Ovary (tissue), 10 donors: Measurements from ENCODE around the gene E2F7. TPM values are rescaled to one million over a fixed set of nuclear protein-coding genes. Genes with fewer than 3 reads are reported as not detected.

ENCODE experiments used
- DNase-seq, 5 donors: peaks; one replicate each; pipeline ENCODE4 v3.0.0-alpha.2; 2019 to 2020
- H3K27ac ChIP-seq, 2 donors: fragments of 200-600 bp; one replicate each; pipeline versions ENCODE4 v1.5.1 to v1.8.0; 2019 to 2022
- H3K27me3 ChIP-seq: fragments of 200-600 bp; one replicate; pipeline ENCODE4 v1.8.0; 2022
- H3K36me3 ChIP-seq: fragments of 200-600 bp; sonication (generic); one replicate; pipeline ENCODE4 v1.5.1; 2019
- H3K4me1 ChIP-seq: one replicate; pipeline ENCODE4 v1.8.1; 2013; ENCODE audit warnings: mild to moderate bottlenecking, moderate library complexity; ENCODE audit not compliant: insufficient read depth
- H3K4me3 ChIP-seq: fragments of 200-600 bp; sonication (generic); one replicate; pipeline ENCODE4 v1.5.1; 2017
- H3K9me3 ChIP-seq, 2 donors: fragments of 200-600 bp in 1 of 2; sonication (generic) in 1 of 2; one replicate each; pipeline versions ENCODE4 v1.5.1 to v1.8.1; 2013 to 2019; ENCODE audit warnings: mild to moderate bottlenecking in 1 of 2, moderate library complexity in 1 of 2
- EP300 ChIP-seq: sonication (generic); formaldehyde crosslinking; IDR thresholded peaks from one replicate; pipeline ENCODE4 v1.6.1; 2017; ENCODE audit warnings: antibody characterized with exemption
- POLR2A ChIP-seq: fragments of 450-650 bp; IDR thresholded peaks from one replicate; pipeline ENCODE4 v1.6.1; 2017; ENCODE audit warnings: antibody characterized with exemption, mild to moderate bottlenecking, moderate library complexity
- WGBS, 3 donors: extraction: QIAGEN DNeasy Blood & Tissue Kit in 1 of 3; methylation state at CpG; one replicate each; pipeline versions ENCODE4 v1.1.5 to v1.1.7; 2013 to 2017; 5-methylcytosine and 5-hydroxymethylcytosine counted together
- intact Hi-C, 4 donors: fragments of 100-400 bp; cut with DNase I; formaldehyde crosslinking; loops; one replicate each; pipeline versions ENCODE4 v1.11.0 to v1.15.1; 2022 to 2023
- long read RNA-seq, 3 donors: library from polyadenylated mRNA in 2 of 3; unstranded in 2 of 3; transcript quantifications; one replicate each; pipeline ENCODE4 v2.0.0 and lab custom pipeline, GENCODE V29; 2021 to 2026
- polyA plus RNA-seq, 2 donors: library from polyadenylated mRNA; stranded (reverse); fragments of 200-250 nt in 1 of 2; fragments of 350-450 nt in 1 of 2; fragmentation: Illumina TruSeq in 1 of 2; extraction: RNeasy Lipid Tissue Mini Kit (QIAGEN cat#74804) in 1 of 2; gene quantifications; one replicate each; pipeline ENCODE4 v1.2.3, GENCODE V29; 2013 to 2014
- total RNA-seq, 7 donors: library from RNA; depleted of rRNA in 2 of 7; stranded (reverse); fragments of >200 nt in 2 of 7; fragmentation: NEBNext Ultra II Directional in 3 of 7; extraction: Animal tissue kit (Norgen Biotek cat#: 25700) in 3 of 7; gene quantifications; one replicate each; pipeline versions ENCODE4 v1.1.0 to v1.2.4, GENCODE V29; 2016 to 2023
- TF ChIP-seq, protein P1 (sequence below), 3 donors: fragments of 450-650 bp in 2 of 3; fragments of 200-600 bp in 1 of 3; IDR thresholded peaks; one replicate each; pipeline versions ENCODE4 v1.5.1 to v1.8.0; 2016 to 2022; ENCODE audit warnings: antibody characterized with exemption in 3 of 3, mild to moderate bottlenecking in 1 of 3
- donor health status: DM: no; HTN: no; CAD: no; lungs with moderate emphysema.
- donor health status: DM: no; HTN: no; CAD: no.
- donor health status: Bipolar disorder and iron deficiency.
- donor health status: DM: yes; HTN: yes; CAD: no.
- donor health status: DM: no; HTN: no; CAD: no.
- donor health status: DM: yes; HTN: yes; CAD: no.

The E2F7 gene, protein sequence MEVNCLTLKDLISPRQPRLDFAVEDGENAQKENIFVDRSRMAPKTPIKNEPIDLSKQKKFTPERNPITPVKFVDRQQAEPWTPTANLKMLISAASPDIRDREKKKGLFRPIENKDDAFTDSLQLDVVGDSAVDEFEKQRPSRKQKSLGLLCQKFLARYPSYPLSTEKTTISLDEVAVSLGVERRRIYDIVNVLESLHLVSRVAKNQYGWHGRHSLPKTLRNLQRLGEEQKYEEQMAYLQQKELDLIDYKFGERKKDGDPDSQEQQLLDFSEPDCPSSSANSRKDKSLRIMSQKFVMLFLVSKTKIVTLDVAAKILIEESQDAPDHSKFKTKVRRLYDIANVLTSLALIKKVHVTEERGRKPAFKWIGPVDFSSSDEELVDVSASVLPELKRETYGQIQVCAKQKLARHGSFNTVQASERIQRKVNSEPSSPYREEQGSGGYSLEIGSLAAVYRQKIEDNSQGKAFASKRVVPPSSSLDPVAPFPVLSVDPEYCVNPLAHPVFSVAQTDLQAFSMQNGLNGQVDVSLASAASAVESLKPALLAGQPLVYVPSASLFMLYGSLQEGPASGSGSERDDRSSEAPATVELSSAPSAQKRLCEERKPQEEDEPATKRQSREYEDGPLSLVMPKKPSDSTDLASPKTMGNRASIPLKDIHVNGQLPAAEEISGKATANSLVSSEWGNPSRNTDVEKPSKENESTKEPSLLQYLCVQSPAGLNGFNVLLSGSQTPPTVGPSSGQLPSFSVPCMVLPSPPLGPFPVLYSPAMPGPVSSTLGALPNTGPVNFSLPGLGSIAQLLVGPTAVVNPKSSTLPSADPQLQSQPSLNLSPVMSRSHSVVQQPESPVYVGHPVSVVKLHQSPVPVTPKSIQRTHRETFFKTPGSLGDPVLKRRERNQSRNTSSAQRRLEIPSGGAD
- total RNA-seq = 1 to 10 TPM in 1 of 7 donors, under 1 TPM in 4, not detected in 2; 0.17 to 1.3 (median 0.45) TPM
- polyA plus RNA-seq = under 1 TPM; 0.12 to 0.45 TPM
- long read RNA-seq, donor 1 = 0 reads
- long read RNA-seq, donor 2, partial matches to known transcripts = 0 of 1 reads
- long read RNA-seq, donor 2, other reads (novel, unspliced or antisense) = 0 of 1 reads
- long read RNA-seq, donor 3 = 0 reads

DNA sequence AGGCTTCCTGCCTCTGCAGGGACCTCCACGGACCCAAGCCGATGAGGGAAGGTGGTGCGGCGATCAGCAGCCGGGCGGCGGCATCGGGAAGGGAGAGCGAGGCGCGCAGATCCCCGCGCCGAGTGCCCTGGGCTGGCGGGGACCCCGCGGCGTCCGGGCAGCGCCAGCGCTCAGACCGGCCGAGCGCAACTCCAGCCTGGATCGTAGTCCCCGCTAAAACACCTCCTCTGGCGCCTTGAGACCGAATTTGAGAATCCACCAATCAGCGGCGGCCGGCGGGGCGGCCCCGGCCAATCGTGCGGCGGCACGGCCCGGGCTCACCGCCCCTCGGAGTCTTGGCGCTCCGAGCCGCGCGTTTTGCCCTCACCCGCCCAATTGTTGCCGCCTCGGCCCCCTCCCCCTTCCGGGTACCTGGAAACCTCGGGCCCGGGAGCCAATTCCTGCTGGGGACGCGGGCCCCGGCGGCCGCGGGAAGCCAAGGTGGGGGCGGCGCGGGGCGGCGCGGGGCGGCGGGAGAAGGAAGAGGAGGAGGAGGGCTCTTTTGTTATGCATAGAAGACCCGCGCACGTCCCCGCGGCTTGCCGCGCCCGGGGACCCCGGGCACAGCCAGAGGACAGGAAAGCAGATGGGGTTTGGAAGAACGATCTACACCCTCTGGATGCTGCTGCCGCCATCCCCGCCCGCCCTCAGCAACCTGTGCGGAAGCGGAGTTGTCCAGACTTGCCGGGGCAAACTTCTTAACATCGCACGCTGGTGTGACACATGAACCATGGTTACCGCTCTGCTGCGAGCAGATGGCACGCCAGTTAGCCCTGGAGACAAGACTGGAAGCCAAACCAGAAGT lies at the start of gene E2F7:
Gene E2F7, minus strand, starts transcription at position 209 of the 844 bp plus-strand sequence. CDS start 934 bp downstream, outside the sequence.
- Histone ChIP-seq H3K4me1 (no peaks in the 10 kb centered on the region), H3K27ac (peak within 1 kb of the TSS in 1 of 2 donors; percentile 40), H3K9me3 (no peaks in the 10 kb centered on the region), H3K27me3 (no peaks in the 10 kb centered on the region), H3K4me3 (peak within 1 kb of the TSS; percentile 67), H3K36me3 (no peaks in the 10 kb centered on the region)
- 0% methylated on average over 75 to 84 of the region's 87 CpGs for WGBS, 3 donors
- no peak for TF ChIP-seq POLR2A
- TF ChIP-seq, protein P1, sequence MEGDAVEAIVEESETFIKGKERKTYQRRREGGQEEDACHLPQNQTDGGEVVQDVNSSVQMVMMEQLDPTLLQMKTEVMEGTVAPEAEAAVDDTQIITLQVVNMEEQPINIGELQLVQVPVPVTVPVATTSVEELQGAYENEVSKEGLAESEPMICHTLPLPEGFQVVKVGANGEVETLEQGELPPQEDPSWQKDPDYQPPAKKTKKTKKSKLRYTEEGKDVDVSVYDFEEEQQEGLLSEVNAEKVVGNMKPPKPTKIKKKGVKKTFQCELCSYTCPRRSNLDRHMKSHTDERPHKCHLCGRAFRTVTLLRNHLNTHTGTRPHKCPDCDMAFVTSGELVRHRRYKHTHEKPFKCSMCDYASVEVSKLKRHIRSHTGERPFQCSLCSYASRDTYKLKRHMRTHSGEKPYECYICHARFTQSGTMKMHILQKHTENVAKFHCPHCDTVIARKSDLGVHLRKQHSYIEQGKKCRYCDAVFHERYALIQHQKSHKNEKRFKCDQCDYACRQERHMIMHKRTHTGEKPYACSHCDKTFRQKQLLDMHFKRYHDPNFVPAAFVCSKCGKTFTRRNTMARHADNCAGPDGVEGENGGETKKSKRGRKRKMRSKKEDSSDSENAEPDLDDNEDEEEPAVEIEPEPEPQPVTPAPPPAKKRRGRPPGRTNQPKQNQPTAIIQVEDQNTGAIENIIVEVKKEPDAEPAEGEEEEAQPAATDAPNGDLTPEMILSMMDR (IDR thresholded peaks at IDR 0.05) = no peak
- intact Hi-C loops = loop anchor here in 2 of 4 donors (10.0 kb wide), 2 partner anchors 619 to 1819 kb away; no protein-coding TSS in a partner anchor
- DNase-seq = peak; percentile 76 to 88 (median 86)

DNA sequence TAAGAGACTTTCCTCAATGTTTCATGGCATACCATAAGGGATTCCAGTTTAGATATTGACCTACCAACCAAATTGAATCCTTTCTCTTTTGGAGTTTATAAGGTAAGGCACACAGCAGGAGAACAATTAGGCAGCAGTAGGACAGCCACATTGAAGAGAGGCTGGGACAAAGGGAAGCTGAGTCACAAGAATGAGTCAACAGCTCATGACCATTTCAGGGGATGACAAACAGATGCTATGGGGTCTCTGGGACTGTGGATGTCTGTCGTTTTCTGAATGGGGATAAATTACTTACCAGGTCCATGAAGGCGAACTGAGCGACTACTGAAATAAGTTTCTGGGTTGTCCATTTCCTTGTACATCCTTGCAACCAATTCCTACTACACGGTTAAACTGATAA lies 48.6 kb upstream of the E2F7 start:
- H3K36me3 ChIP-seq = no peaks in the 10 kb centered on the region
- intact Hi-C loops = no loop called here
- WGBS, 3 donors = 88 to 91% (median 90%) methylated on average over 4 of the region's 4 CpGs

DNA sequence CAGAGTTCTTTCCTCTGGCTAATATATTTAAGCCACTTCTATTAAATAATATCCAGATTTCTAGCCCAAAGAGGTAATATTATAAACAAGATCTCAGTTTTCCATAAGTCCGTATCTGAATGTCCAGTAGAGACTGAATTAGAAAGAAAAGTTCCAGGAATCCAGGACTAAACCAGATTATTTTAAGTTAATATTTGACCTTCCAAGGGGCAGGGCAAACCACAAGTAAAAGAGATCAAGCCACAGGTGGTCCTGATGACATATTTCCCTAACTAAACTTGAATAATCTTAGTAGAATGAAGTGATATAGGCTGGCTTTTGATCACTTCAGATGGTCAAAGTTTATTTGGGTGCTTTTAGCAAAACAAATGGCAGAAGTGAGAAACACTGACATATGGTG lies 43.3 kb upstream of the E2F7 start:
- intact Hi-C loops = no loop called here
- no peak overlapping the region for H3K4me3 ChIP-seq
- DNase-seq = no peak
- no peaks in the 10 kb centered on the region for H3K9me3 ChIP-seq
- H3K4me1 ChIP-seq = no peaks in the 10 kb centered on the region
- no peaks in the 10 kb centered on the region for H3K27me3 ChIP-seq
- H3K36me3 ChIP-seq = no peaks in the 10 kb centered on the region
- no peak overlapping the region for H3K27ac ChIP-seq
- TF ChIP-seq, protein P1 (IDR thresholded peaks at IDR 0.05) = no peak
- no peak for TF ChIP-seq POLR2A
- TF ChIP-seq EP300 = no peak
- 48 to 78% (median 54%) methylated on average over 1 of the region's 1 CpG for WGBS, 3 donors

More for the DNA sequence above, 48.6 kb upstream of the E2F7 start:
- no peak for TF ChIP-seq EP300
- TF ChIP-seq, protein P1 (IDR thresholded peaks at IDR 0.05) = no peak
- TF ChIP-seq POLR2A = no peak
- Histone ChIP-seq H3K27me3 (no peaks in the 10 kb centered on the region), H3K27ac (no peak overlapping the region), H3K9me3 (no peaks in the 10 kb centered on the region), H3K4me3 (no peak overlapping the region), H3K4me1 (no peaks in the 10 kb centered on the region)
- no peak for DNase-seq
